ENCODE measurements around the gene CAV1. TPM values are rescaled to one million over a fixed set of nuclear protein-coding genes. Genes with fewer than 3 reads are reported as not detected.
"Not testable (repeated sequence)": the region's sequence is repeated elsewhere in the genome, so short reads cannot be mapped to it uniquely, and the experiment has no call there.

Gene CAV1
- total RNA-seq, 2 experiments from 2014 or later, result 0.35 TPM; not detected in 1

DNA sequence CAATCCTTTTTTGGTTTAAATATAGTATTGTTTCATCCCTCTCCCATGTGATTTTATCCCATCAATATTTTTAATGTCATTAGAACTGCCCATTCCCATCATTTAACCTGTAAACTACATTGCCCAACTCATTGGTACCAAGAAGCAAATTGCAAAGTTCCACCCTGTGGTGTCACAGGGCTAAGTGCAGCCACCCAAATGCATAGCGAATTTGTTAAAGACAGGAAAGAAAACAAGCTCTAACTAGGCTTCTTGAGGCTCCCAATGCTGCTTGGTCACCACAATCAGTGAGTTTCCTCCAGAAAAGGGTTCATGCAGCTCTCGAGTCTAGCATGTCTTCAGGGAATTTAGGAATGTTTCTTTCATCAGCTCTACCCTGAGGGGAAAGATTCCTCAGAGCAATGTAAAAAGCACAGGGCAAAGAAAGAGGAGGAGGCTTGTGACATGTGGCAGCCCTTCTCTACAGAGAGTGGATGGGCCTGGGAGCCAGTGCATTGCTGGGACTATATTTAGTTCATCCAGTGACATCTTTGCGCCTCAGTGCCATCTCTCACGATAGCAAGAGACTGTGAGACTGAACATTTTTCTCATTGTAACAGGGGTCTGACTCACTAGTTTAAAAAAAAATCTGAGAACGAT, 58.1 kb downstream of the CAV1 start:
- no peak for DNase-seq

DNA sequence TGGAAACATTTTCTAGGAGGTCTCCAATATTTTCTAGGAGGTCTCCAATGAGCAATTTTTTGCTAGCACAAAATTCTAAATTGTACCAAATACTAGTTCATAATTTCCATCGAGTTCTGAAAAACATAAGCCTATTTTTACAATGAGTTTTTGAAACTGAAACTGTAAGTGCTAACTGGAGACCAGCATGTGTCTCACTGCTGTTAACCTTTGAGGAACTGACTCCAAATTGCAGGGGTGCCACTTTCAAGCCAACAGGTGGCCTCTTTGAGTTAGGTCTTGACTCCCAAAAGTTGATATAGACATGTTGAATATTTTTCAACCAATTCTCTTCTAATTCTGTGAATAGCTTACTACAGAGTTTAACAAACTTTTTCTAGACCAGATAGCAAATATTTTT, 58.8 kb downstream of the CAV1 start:
- intact Hi-C loops (cut with micrococcal nuclease), result no loop called here
- CTCF ChIA-PET, result interaction anchor here (2.0 to 3.3 kb wide), 2 partner anchors 8 to 325 kb away, joined by 5 to 12 read pairs; no protein-coding TSS in a partner anchor
- Mint-ChIP-seq H3K36me3 (ENCODE audit: low read depth) (no peaks in the 10 kb centered on the region), H3K4me1 (ENCODE audit: low read depth) (peaks cover 26% of the 10 kb centered on the region), H3K4me3 (no peak overlapping the region), H3K27ac (no peak overlapping the region), H3K27me3 (ENCODE audit: low read depth) (peaks cover 3% of the 10 kb centered on the region), H3K9me3 (no peaks in the 10 kb centered on the region)
- peak; percentile 51 for DNase-seq

More for the DNA sequence above, 58.1 kb downstream of the CAV1 start:
- no peaks in the 10 kb centered on the region for H3K9me3 Mint-ChIP-seq
- H3K27me3 Mint-ChIP-seq (ENCODE audit: low read depth), result peaks cover 3% of the 10 kb centered on the region
- intact Hi-C loops (cut with micrococcal nuclease), result no loop called here
- no peak overlapping the region for H3K4me3 Mint-ChIP-seq
- H3K36me3 Mint-ChIP-seq (ENCODE audit: low read depth), result no peaks in the 10 kb centered on the region
- CTCF ChIA-PET, result interaction anchor here (0.7 to 3.3 kb wide), 5 partner anchors 9 to 403 kb away, joined by 3 to 12 read pairs (median 3); no protein-coding TSS in a partner anchor
- H3K4me1 Mint-ChIP-seq (ENCODE audit: low read depth), result peaks cover 19% of the 10 kb centered on the region
- peak overlapping the region; percentile 44 for H3K27ac Mint-ChIP-seq

GRCh38 chr7:116584721-116585120, 59.9 kb downstream of the CAV1 start:
- Mint-ChIP-seq H3K4me3 (no peak overlapping the region), H3K27me3 (ENCODE audit: low read depth) (peaks cover 3% of the 10 kb centered on the region), H3K4me1 (ENCODE audit: low read depth) (peaks cover 30% of the 10 kb centered on the region), H3K36me3 (ENCODE audit: low read depth) (no peaks in the 10 kb centered on the region), H3K27ac (no peak overlapping the region), H3K9me3 (no peaks in the 10 kb centered on the region)
- intact Hi-C loops (cut with micrococcal nuclease), result loop anchor here (5.0 kb wide), 1 partner anchor 132 kb away; no protein-coding TSS in a partner anchor
- DNase-seq, result no peak
- CTCF ChIA-PET, result interaction anchor here (1.4 to 2.0 kb wide), 2 partner anchors 202 to 326 kb away, joined by 3 to 5 read pairs; no protein-coding TSS in a partner anchor

DNA sequence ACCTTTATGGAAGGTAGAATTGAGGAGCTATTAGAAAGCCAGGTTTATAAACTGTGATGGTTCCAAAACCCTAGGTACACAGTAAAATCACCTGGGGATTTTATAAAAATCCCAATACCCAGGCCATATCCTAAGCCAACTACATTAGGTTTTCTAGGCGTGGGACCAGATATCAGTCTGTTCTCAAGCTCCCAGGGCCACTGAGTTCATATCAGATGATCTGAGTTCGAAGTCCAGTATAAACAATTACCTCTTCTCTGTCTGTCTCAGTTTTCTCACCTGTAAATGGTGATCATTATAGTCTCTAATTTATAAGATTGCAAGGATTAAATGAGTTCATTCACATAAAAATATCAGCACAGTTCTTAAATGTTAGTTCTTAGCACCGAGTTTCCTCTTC, 60.6 kb downstream of the CAV1 start:
- H3K27me3 Mint-ChIP-seq (ENCODE audit: low read depth), result peaks cover 6% of the 10 kb centered on the region
- intact Hi-C loops (cut with micrococcal nuclease), result loop anchor here (5.0 kb wide), 1 partner anchor 133 kb away; no protein-coding TSS in a partner anchor
- H3K36me3 Mint-ChIP-seq (ENCODE audit: low read depth), result no peaks in the 10 kb centered on the region
- H3K27ac Mint-ChIP-seq, result no peak overlapping the region
- no peak for DNase-seq
- peaks cover 30% of the 10 kb centered on the region for H3K4me1 Mint-ChIP-seq (ENCODE audit: low read depth)
- H3K9me3 Mint-ChIP-seq, result no peaks in the 10 kb centered on the region
- no peak overlapping the region for H3K4me3 Mint-ChIP-seq
- CTCF ChIA-PET, result interaction anchor here (0.9 to 2.0 kb wide), 4 partner anchors 91 to 327 kb away, joined by 3 to 5 read pairs (median 3); no protein-coding TSS in a partner anchor

DNA sequence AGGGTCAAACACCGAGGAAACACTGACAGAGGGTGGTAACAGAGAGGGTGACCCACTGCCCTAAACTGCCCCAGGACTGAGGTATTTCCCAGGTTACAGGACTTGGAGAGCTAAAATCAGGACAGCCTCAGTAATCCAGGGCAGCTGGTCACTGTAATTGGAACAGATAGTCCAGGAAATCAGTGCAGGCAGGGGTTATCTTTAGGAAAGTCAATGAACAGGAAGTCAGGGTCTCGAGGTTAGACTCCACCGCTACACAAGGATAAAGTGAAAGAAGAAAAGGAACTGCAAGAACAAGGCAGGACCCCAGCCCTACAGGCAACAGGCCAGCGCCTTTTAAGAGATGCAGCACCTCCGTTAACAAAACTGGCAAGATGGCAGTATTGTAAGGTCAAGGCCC, 61.1 kb downstream of the CAV1 start:
- Mint-ChIP-seq H3K27me3 (ENCODE audit: low read depth) (peaks cover 6% of the 10 kb centered on the region), H3K9me3 (no peaks in the 10 kb centered on the region), H3K4me1 (ENCODE audit: low read depth) (peaks cover 30% of the 10 kb centered on the region), H3K27ac (no peak overlapping the region), H3K4me3 (no peak overlapping the region), H3K36me3 (ENCODE audit: low read depth) (no peaks in the 10 kb centered on the region)
- CTCF ChIA-PET, result interaction anchor here (0.9 to 1.5 kb wide), 3 partner anchors 9 to 177 kb away, joined by 3 read pairs; no protein-coding TSS in a partner anchor
- intact Hi-C loops (cut with micrococcal nuclease), result loop anchor here (5.0 kb wide), 1 partner anchor 134 kb away; no protein-coding TSS in a partner anchor
- DNase-seq, result no peak

DNA sequence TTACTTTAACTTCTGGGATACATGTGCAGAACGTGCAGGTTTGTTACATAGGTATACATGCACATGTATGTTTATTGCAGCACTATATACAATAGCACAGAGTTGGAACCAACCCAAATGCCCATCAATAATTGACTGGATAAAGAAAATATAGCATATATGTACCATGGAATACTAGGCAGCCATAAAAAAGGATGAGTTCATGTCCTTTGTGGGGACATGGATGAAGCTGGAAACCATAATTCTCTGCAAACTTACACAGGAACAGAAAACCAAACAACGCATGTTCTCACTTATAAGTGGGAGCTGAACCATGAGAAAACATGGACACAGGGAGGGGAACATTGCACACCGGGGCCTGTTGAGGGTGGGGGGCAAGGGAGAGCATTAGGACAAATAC, 62.4 kb downstream of the CAV1 start:
- H3K4me1 Mint-ChIP-seq (ENCODE audit: low read depth), result peaks cover 32% of the 10 kb centered on the region
- not testable (repeated sequence) for H3K9me3 Mint-ChIP-seq; H3K4me3 Mint-ChIP-seq; DNase-seq; H3K27ac Mint-ChIP-seq; H3K27me3 Mint-ChIP-seq (ENCODE audit: low read depth); H3K36me3 Mint-ChIP-seq (ENCODE audit: low read depth)
- intact Hi-C loops (cut with micrococcal nuclease), result loop anchor here (5.0 kb wide), 1 partner anchor 135 kb away; no protein-coding TSS in a partner anchor
- CTCF ChIA-PET, result interaction anchor here (0.7 to 2.2 kb wide), 5 partner anchors 8 to 413 kb away, joined by 3 to 20 read pairs (median 7); no protein-coding TSS in a partner anchor

DNA sequence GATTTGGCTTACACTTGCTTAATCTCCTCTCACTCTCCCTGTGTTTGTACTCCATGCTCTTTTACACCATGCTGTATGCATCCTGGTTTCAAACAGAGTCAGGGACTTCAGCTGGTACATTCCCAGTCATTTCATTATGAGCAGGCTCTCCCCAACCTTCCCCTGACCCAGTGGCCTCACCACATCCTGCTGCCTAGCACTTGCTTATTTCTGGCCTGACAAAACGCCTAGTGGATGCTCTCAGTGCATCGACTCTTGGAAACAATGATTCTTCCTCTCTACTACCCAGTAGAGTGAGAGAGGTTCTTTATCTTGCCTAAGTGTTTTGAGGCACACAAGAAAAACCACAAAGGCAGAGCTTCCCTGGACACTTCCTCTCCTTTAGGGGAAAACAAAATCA, 63.4 kb downstream of the CAV1 start:
- DNase-seq, result peak; percentile 76
- CTCF ChIA-PET, result interaction anchor here (0.7 to 2.2 kb wide), 12 partner anchors 8 to 422 kb away, joined by 3 to 20 read pairs (median 5); no protein-coding TSS in a partner anchor
- H3K36me3 Mint-ChIP-seq (ENCODE audit: low read depth), result no peaks in the 10 kb centered on the region
- H3K27ac Mint-ChIP-seq, result no peak overlapping the region
- intact Hi-C loops (cut with micrococcal nuclease), result loop anchor here (1.0 to 5.0 kb wide), 5 partner anchors 62 to 450 kb away; no protein-coding TSS in a partner anchor
- peaks cover 30% of the 10 kb centered on the region for H3K4me1 Mint-ChIP-seq (ENCODE audit: low read depth)
- no peak overlapping the region for H3K4me3 Mint-ChIP-seq
- peaks cover 17% of the 10 kb centered on the region for H3K27me3 Mint-ChIP-seq (ENCODE audit: low read depth)
- no peaks in the 10 kb centered on the region for H3K9me3 Mint-ChIP-seq

- Mint-ChIP-seq H3K36me3 (ENCODE audit: low read depth) (no peaks in the 10 kb centered on the region), H3K27me3 (ENCODE audit: low read depth) (peaks cover 22% of the 10 kb centered on the region), H3K4me1 (ENCODE audit: low read depth) (peaks cover 26% of the 10 kb centered on the region), H3K9me3 (no peaks in the 10 kb centered on the region), H3K27ac (no peak overlapping the region), H3K4me3 (no peak overlapping the region)
- intact Hi-C loops (cut with micrococcal nuclease), result loop anchor here (1.0 to 5.0 kb wide), 7 partner anchors 63 to 451 kb away; no protein-coding TSS in a partner anchor
- CTCF ChIA-PET, result interaction anchor here (0.6 to 2.2 kb wide), 21 partner anchors 9 to 514 kb away, joined by 3 to 20 read pairs (median 4); no protein-coding TSS in a partner anchor
- no peak for DNase-seq
Observed at GRCh38 chr7:116588641-116589594, 64.1 kb downstream of the CAV1 start.

DNA sequence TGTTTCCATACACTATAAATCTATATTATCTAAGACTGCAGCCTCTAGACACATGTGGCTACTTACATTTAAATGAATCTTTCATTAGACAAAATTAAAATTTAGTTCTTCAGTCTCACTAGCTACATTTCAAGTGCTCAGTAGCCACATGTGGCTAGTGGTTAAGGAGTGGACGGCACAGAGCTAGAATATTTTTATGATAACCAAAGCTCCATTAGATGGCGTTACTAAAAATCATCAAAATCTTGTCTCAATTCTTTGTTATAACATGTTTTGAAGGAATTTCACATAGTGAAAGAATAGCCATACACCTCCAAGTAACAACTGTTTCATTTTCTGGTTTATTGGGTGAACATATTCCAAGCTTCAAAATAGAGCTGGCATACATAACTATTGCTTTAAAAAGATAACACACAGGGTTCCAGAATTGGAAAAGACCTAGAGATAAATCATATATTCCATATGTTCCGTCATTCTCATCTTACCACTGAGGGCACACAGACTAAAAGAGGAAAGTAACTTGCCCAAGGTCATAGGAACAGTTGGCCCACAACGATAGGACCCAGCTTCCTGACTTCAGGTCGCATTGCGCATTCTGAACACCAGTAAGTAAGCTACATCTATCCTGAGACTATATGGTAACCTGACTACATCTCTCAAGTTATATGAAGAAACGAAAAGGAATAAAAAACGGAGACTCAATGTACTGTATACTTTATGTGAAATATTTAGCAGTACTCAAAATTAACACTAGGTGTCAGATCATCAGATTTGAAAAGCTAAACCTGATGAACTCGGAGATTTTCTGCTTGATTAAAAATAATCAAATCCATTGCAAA, 66.6 kb downstream of the CAV1 start:
- H3K4me1 Mint-ChIP-seq (ENCODE audit: low read depth), result peaks cover 24% of the 10 kb centered on the region
- no peak overlapping the region for H3K4me3 Mint-ChIP-seq
- no peaks in the 10 kb centered on the region for H3K36me3 Mint-ChIP-seq (ENCODE audit: low read depth)
- CTCF ChIA-PET, result interaction anchor here (0.6 to 3.6 kb wide), 43 partner anchors 10 to 459 kb away, joined by 3 to 50 read pairs (median 5); partner anchors contain the start of gene CAV1
- no peak overlapping the region for H3K27ac Mint-ChIP-seq
- DNase-seq, result no peak
- intact Hi-C loops (cut with micrococcal nuclease), result loop anchor here (1.0 to 5.0 kb wide), 3 partner anchors 81 to 218 kb away; partner anchors contain the start of gene MET
- peaks cover 32% of the 10 kb centered on the region for H3K27me3 Mint-ChIP-seq (ENCODE audit: low read depth)
- no peaks in the 10 kb centered on the region for H3K9me3 Mint-ChIP-seq

DNA sequence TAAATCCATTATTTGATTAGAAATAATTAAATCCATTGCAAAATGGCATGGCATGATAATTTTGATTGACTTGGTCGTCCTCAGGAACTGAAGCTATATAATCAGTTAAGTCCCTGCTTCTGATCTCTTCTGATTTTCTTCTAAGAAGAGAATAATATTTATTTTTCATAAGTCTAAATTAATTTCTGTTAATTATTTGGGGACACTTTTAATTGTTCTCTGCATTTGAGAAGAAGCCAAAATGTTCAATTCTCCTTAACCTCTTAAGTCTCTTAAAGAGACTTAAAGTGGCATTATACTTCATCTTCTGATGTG, 67.2 kb downstream of the CAV1 start:
- CTCF ChIA-PET, result interaction anchor here (0.7 to 3.6 kb wide), 29 partner anchors 10 to 445 kb away, joined by 3 to 50 read pairs (median 5); partner anchors contain the start of gene CAV1
- no peaks in the 10 kb centered on the region for H3K9me3 Mint-ChIP-seq
- H3K27me3 Mint-ChIP-seq (ENCODE audit: low read depth), result peaks cover 32% of the 10 kb centered on the region
- H3K36me3 Mint-ChIP-seq (ENCODE audit: low read depth), result no peaks in the 10 kb centered on the region
- intact Hi-C loops (cut with micrococcal nuclease), result loop anchor here (5.0 kb wide), 1 partner anchor 80 kb away; the partner anchor contains the start of gene MET
- peaks cover 24% of the 10 kb centered on the region for H3K4me1 Mint-ChIP-seq (ENCODE audit: low read depth)
- no peak overlapping the region for H3K27ac Mint-ChIP-seq
- no peak for DNase-seq
- no peak overlapping the region for H3K4me3 Mint-ChIP-seq

- intact Hi-C loops (cut with micrococcal nuclease), result loop anchor here (5.0 kb wide), 1 partner anchor 80 kb away; the partner anchor contains the start of gene MET
- no peak overlapping the region for H3K27ac Mint-ChIP-seq
- H3K9me3 Mint-ChIP-seq, result no peaks in the 10 kb centered on the region
- H3K4me1 Mint-ChIP-seq (ENCODE audit: low read depth), result peaks cover 22% of the 10 kb centered on the region
- no peak overlapping the region for H3K4me3 Mint-ChIP-seq
- no peak for DNase-seq
- H3K36me3 Mint-ChIP-seq (ENCODE audit: low read depth), result no peaks in the 10 kb centered on the region
- CTCF ChIA-PET, result interaction anchor here (0.8 to 3.6 kb wide), 26 partner anchors 11 to 429 kb away, joined by 3 to 50 read pairs (median 7); partner anchors contain the start of gene CAV1
- peaks cover 32% of the 10 kb centered on the region for H3K27me3 Mint-ChIP-seq (ENCODE audit: low read depth)
Observed at GRCh38 chr7:116592445-116592844, 67.6 kb downstream of the CAV1 start.

Data from activated naive CD4-positive, alpha-beta T cell treated with anti-CD3 and anti-CD28 coated beads for 36 hours (primary cell).